ENCODE measurements around the gene AP5B1.

GRCh38 chr11:65789230-65790103, 8.7 kb upstream of the AP5B1 start:
- TF ChIP-seq CTCF (IDR thresholded peaks at IDR 0.05) (no peak), POLR2A (IDR thresholded peaks at IDR 0.05) (no peak)

Measured in thyroid gland (tissue), 4 donors.